ENCODE data around the gene KCNH3.
"Not testable (repeated sequence)": the region's sequence is repeated elsewhere in the genome, so short reads cannot be mapped to it uniquely, and the experiment has no call there.

KCNH3 gene

GRCh38 chr12:49603721-49604120 lies 64.9 kb downstream of the KCNH3 start:
- no peak overlapping the region for H3K4me2 ChIP-seq (ENCODE audit: low read depth, low read length)
- no peak overlapping the region for H3K9ac ChIP-seq (ENCODE audit: low read length)
- H3K9me3 ChIP-seq (replicated peaks; ENCODE audit: insufficient read depth, low read length) = no peaks in the 10 kb centered on the region
- no peaks in the 10 kb centered on the region for H3F3A ChIP-seq (ENCODE audit: insufficient read depth, low read length)
- H3K27ac ChIP-seq (ENCODE audit: low read length) = no peak overlapping the region
- H4K20me1 ChIP-seq (ENCODE audit: insufficient read depth, low read length) = no peaks in the 10 kb centered on the region
- H3K9me2 ChIP-seq (replicated peaks; ENCODE audit: insufficient read depth, low read length) = no peaks in the 10 kb centered on the region
- no peak overlapping the region for H3K4me3 ChIP-seq (ENCODE audit: low read length)
- H3K27me3 ChIP-seq (replicated peaks; ENCODE audit: insufficient read depth, low read length) = no peaks in the 10 kb centered on the region
- no peaks in the 10 kb centered on the region for H3K36me3 ChIP-seq (replicated peaks; ENCODE audit: insufficient read depth, low read length)
- no peak overlapping the region for H2AFZ ChIP-seq (ENCODE audit: low read length)
- no peaks in the 10 kb centered on the region for H3K4me1 ChIP-seq (ENCODE audit: low read length)
- DNase-seq = no peak
- TF ChIP-seq EZH2phosphoT487 (IDR thresholded peaks at IDR 0.05; ENCODE audit: low read length) (no peak), EZH2 (optimal IDR thresholded peaks at IDR 0.05; ENCODE audit: low read depth, low read length) (no peak), CTCF (IDR thresholded peaks at IDR 0.05; ENCODE audit: low read length) (no peak)
- no peaks in the 10 kb centered on the region for H3K79me2 ChIP-seq (ENCODE audit: low read length)

- H3K4me3 ChIP-seq (ENCODE audit: low read length) = no peak overlapping the region
- TF ChIP-seq CTCF (IDR thresholded peaks at IDR 0.05; ENCODE audit: low read length) = no peak
- no peak for TF ChIP-seq EZH2 (optimal IDR thresholded peaks at IDR 0.05; ENCODE audit: low read depth, low read length)
- no peak for TF ChIP-seq EZH2phosphoT487 (IDR thresholded peaks at IDR 0.05; ENCODE audit: low read length)
- no peaks in the 10 kb centered on the region for H3K9me3 ChIP-seq (replicated peaks; ENCODE audit: insufficient read depth, low read length)
- H3K9me2 ChIP-seq (replicated peaks; ENCODE audit: insufficient read depth, low read length) = no peaks in the 10 kb centered on the region
- no peaks in the 10 kb centered on the region for H4K20me1 ChIP-seq (ENCODE audit: insufficient read depth, low read length)
- no peak overlapping the region for H3K27ac ChIP-seq (ENCODE audit: low read length)
- no peak overlapping the region for H3K4me2 ChIP-seq (ENCODE audit: low read depth, low read length)
- DNase-seq = no peak
- H3F3A ChIP-seq (ENCODE audit: insufficient read depth, low read length) = no peaks in the 10 kb centered on the region
- no peaks in the 10 kb centered on the region for H3K36me3 ChIP-seq (replicated peaks; ENCODE audit: insufficient read depth, low read length)
- no peak overlapping the region for H2AFZ ChIP-seq (ENCODE audit: low read length)
- no peak overlapping the region for H3K9ac ChIP-seq (ENCODE audit: low read length)
- no peaks in the 10 kb centered on the region for H3K27me3 ChIP-seq (replicated peaks; ENCODE audit: insufficient read depth, low read length)
- H3K79me2 ChIP-seq (ENCODE audit: low read length) = no peaks in the 10 kb centered on the region
- no peaks in the 10 kb centered on the region for H3K4me1 ChIP-seq (ENCODE audit: low read length)
Measured at GRCh38 chr12:49604856-49605255, 66.0 kb downstream of the KCNH3 start.

DNA sequence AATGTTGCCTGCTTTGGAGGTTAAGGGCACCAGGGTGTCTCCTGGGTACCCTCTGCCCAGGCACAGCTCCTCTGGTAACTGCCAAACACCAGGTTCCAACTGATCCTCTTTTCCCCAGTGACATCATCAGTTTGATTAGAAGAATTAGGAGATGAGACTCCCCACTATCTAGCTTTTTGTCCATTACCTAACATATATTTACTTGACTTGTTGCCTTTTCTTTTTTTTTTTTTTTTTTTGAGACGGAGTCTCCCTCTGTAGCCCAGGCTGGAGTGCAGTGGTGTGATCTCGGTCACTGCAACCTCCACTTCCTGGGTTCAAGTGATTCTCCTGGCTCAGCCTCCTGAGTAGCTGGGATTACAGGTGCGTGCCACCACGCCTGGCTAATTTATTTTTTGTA lies 66.7 kb downstream of the KCNH3 start, which contains the start of gene FAM186B:
TSS of gene FAM186B (minus strand) at position 101 of the 400 bp plus-strand sequence. CDS start 162 bp downstream, outside the sequence.
- H3K9ac ChIP-seq (ENCODE audit: low read length); H3K9me2 ChIP-seq (replicated peaks; ENCODE audit: insufficient read depth, low read length); H3K4me2 ChIP-seq (ENCODE audit: low read depth, low read length); H3K79me2 ChIP-seq (ENCODE audit: low read length); H2AFZ ChIP-seq (ENCODE audit: low read length); DNase-seq; H3K4me1 ChIP-seq (ENCODE audit: low read length); H3K4me3 ChIP-seq (ENCODE audit: low read length); H4K20me1 ChIP-seq (ENCODE audit: insufficient read depth, low read length); H3K27me3 ChIP-seq (replicated peaks; ENCODE audit: insufficient read depth, low read length); H3K27ac ChIP-seq (ENCODE audit: low read length); H3K9me3 ChIP-seq (replicated peaks; ENCODE audit: insufficient read depth, low read length); H3K36me3 ChIP-seq (replicated peaks; ENCODE audit: insufficient read depth, low read length); H3F3A ChIP-seq (ENCODE audit: insufficient read depth, low read length): not testable (repeated sequence)
